Measurements from ENCODE around the gene GPR157.

GRCh38 chr1:9093581-9093980, 35.3 kb downstream of the GPR157 start:
- TF ChIP-seq CTCF (IDR thresholded peaks at IDR 0.05; ENCODE audit: low read depth, low read length) (no peak), POLR2A (IDR thresholded peaks at IDR 0.05; ENCODE audit: extremely low read depth, insufficient read length) (no peak), MAX (IDR thresholded peaks at IDR 0.05; ENCODE audit: low read depth, low read length) (no peak), MYC (IDR thresholded peaks at IDR 0.05; ENCODE audit: low read depth, low read length) (no peak)
